Skeletal muscle tissue (tissue), 4 donors: ENCODE measurements around the gene CLEC18B. TPM values are rescaled to one million over a fixed set of nuclear protein-coding genes. Genes with fewer than 3 reads are reported as not detected.

Experiments used
- H3K27ac ChIP-seq: one replicate; pipeline ENCODE4 v1.7.0; 2013; ENCODE audit warnings: mild to moderate bottlenecking, low read depth, low read length, inconsistent platforms
- H3K27me3 ChIP-seq, 3 donors: one replicate each; pipeline ENCODE4 v1.7.0; 2013; ENCODE audit warnings: low read length in 3 of 3; ENCODE audit not compliant: control insufficient read depth in 3 of 3, insufficient read depth in 3 of 3
- H3K36me3 ChIP-seq, 3 donors: one replicate each; pipeline ENCODE4 v1.7.0; 2013; ENCODE audit warnings: low read length in 3 of 3; ENCODE audit not compliant: control insufficient read depth in 3 of 3, insufficient read depth in 3 of 3
- H3K4me1 ChIP-seq, 3 donors: one replicate each; pipeline ENCODE4 v1.7.0; 2013; ENCODE audit warnings: low read length in 3 of 3, mild to moderate bottlenecking in 3 of 3; ENCODE audit not compliant: control insufficient read depth in 3 of 3, insufficient read depth in 3 of 3
- H3K4me3 ChIP-seq, 3 donors: one replicate each; pipeline ENCODE4 v1.7.0; 2013; ENCODE audit warnings: low read length in 3 of 3
- H3K9ac ChIP-seq, 3 donors: one replicate each; pipeline ENCODE4 v1.7.0; 2013; ENCODE audit warnings: low read length in 3 of 3, mild to moderate bottlenecking in 3 of 3, moderate library complexity in 2 of 3, low read depth in 1 of 3
- H3K9me3 ChIP-seq, 3 donors: one replicate each; pipeline ENCODE4 v1.7.0; 2013; ENCODE audit warnings: low read length in 3 of 3; ENCODE audit not compliant: control insufficient read depth in 3 of 3
- total RNA-seq: library from RNA; depleted of rRNA; stranded (reverse); fragments of >200 nt; gene quantifications from one replicate; pipeline ENCODE4 v1.2.3, GENCODE V29; 2014
- donor health status: Osteomylitis.

The CLEC18B gene
- total RNA-seq, 1 donor from 2014 or later = 2.1 TPM

GRCh38 chr16:74460542-74460941, 39.3 kb upstream of the CLEC18B start:
- Histone ChIP-seq H3K4me1 (no peaks in the 10 kb centered on the region), H3K36me3 (peaks cover 44 to 84% (median 68%) of the 10 kb centered on the region in 3 donors), H3K27me3 (no peaks in the 10 kb centered on the region), H3K9me3 (no peaks in the 10 kb centered on the region), H3K4me3 (no peak overlapping the region), H3K27ac (no peak overlapping the region), H3K9ac (no peak overlapping the region)

- Histone ChIP-seq H3K27ac (no peak overlapping the region), H3K4me3 (no peak overlapping the region), H3K27me3 (no peaks in the 10 kb centered on the region), H3K4me1 (no peaks in the 10 kb centered on the region), H3K36me3 (peaks cover 53 to 77% (median 61%) of the 10 kb centered on the region in 3 donors), H3K9me3 (no peaks in the 10 kb centered on the region), H3K9ac (no peak overlapping the region)
Observed at GRCh38 chr16:74456290-74456625, 35.0 kb upstream of the CLEC18B start.

DNA sequence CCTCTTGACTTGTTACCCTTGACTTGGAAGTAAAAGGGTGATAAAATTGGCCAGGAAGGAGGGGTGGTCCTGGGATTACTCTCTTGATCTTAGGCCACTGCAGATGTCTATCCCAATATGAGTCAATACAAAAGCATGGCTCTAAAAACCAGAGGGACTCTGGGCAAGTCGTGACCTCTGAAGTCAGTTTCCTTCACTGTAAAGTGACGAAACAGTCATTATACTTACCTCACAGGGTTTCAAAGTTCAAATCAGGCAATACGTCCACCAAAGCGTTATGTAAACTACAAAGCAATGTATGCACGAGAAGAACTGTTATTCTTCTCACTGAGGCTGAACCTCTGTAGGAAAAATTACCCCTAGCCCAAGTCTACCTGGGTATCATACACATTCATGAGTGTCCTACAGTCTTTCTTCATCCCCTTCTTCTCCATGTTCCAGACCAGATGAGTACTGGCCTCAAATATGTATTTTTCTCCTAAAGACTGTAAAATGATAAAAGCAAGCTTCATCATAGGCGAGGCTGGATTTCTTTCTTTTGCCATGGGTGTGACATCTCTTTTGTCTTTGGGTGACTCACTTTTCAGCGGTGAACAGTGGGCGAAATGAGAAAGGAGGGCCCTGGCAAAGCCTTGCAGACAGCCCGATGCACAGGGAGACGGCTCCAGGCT, 34.5 kb upstream of the CLEC18B start:
- no peak overlapping the region for H3K4me3 ChIP-seq
- no peaks in the 10 kb centered on the region for H3K4me1 ChIP-seq
- H3K27ac ChIP-seq = no peak overlapping the region
- no peak overlapping the region for H3K9ac ChIP-seq
- H3K36me3 ChIP-seq = peaks cover 56 to 80% (median 63%) of the 10 kb centered on the region in 3 donors
- H3K27me3 ChIP-seq = no peaks in the 10 kb centered on the region
- H3K9me3 ChIP-seq = no peaks in the 10 kb centered on the region

DNA sequence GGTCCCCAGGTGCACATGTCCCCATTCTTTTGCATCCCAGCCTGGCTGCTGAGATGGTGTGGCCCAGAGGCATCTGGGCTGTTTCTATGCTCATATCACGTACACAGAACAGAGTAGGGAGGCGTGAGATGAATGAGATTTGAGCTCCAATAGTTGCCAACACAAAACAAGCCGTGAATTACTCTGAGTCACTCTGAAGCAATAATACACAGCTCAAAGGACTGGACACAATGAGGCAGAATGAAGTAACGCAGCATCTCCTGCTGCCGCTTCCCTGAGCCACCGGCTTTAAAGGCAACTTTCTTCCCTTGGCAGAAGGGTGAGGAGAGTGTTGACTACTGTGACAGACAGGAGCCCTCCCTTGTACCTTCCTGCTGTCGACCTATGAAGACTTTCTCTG, 33.9 kb upstream of the CLEC18B start:
- Histone ChIP-seq H3K36me3 (peaks cover 52 to 77% (median 59%) of the 10 kb centered on the region in 3 donors), H3K27ac (no peak overlapping the region), H3K9ac (no peak overlapping the region)

DNA sequence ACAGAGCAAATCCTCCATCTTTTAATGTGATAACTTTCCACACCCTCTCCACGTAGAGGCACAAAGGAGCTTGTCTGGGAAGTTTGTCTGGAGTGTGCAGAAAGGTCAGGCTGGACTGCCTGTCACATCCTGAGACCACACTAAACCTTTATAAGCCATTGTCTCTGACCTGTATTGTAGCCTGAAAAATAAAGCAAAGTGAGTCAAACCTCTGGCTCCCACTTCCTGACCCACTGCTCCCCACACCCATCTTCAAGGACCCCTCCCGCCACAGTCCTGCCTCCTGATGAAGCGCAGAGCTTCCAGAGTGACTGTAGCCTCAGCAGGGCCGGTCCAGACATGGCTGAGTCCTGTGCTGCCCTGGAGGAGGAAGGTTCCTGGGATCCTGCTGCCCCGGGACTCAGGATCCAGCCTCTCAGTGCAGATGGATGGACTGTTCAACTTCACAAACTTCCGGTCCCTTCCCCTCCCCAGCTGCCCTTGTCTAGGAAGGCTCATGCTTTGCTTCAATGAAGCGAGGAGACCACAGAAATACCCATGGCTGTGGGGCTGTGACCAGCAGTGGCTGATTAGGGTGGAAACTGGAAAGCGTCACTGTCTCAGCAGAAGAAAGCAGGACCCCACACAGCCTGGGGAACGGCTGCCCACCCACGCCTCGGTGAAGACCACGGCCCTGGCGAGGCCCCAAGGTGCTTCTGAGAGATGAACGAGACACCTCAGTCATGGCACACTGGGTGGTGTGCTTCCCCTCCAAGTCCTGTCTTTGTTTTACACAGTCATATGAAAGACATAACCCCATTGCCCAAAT, 30.9 kb upstream of the CLEC18B start:
- Histone ChIP-seq H3K9ac (no peak overlapping the region), H3K9me3 (no peaks in the 10 kb centered on the region), H3K4me3 (no peak overlapping the region), H3K27me3 (no peaks in the 10 kb centered on the region), H3K27ac (no peak overlapping the region), H3K36me3 (peaks cover 49 to 59% (median 49%) of the 10 kb centered on the region in 3 donors), H3K4me1 (peaks cover 10 to 18% (median 12%) of the 10 kb centered on the region in 3 donors)

More for the DNA sequence above, 33.9 kb upstream of the CLEC18B start:
- Histone ChIP-seq H3K4me3 (no peak overlapping the region), H3K27me3 (no peaks in the 10 kb centered on the region), H3K4me1 (no peaks in the 10 kb centered on the region), H3K9me3 (no peaks in the 10 kb centered on the region)

- Histone ChIP-seq H3K9me3 (no peaks in the 10 kb centered on the region), H3K9ac (no peak overlapping the region), H3K27ac (no peak overlapping the region), H3K36me3 (peaks cover 45 to 54% (median 46%) of the 10 kb centered on the region in 3 donors), H3K27me3 (no peaks in the 10 kb centered on the region), H3K4me3 (no peak overlapping the region), H3K4me1 (peaks cover 10 to 18% (median 12%) of the 10 kb centered on the region in 3 donors)
Observed at GRCh38 chr16:74450967-74451760, 29.9 kb upstream of the CLEC18B start.

DNA sequence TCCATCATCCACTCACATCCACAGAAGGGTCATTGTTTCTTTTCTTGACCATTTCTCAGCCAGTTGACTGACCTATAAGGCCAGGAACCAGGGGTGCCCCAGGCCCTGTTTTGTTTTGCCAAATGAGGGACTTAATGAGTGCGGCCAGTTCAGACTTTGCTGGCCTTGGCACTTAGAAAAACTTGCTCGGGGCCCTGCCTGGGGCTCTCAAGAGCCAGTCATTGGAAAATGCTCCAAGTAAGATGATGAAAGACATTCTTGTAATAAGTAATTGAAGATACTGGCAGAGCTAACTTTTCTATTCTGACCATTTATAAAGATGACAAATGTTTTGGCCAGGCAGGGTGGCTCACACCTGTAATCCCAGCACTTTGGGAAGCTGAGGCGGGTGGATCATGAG, 29.0 kb upstream of the CLEC18B start:
- peaks cover 36 to 44% (median 37%) of the 10 kb centered on the region in 3 donors for H3K36me3 ChIP-seq
- H3K27me3 ChIP-seq = no peaks in the 10 kb centered on the region
- H3K9me3 ChIP-seq = no peaks in the 10 kb centered on the region
- peaks cover 10 to 18% (median 12%) of the 10 kb centered on the region in 3 donors for H3K4me1 ChIP-seq
- no peak overlapping the region for H3K9ac ChIP-seq
- H3K27ac ChIP-seq = peak overlapping the region; percentile 62
- no peak overlapping the region for H3K4me3 ChIP-seq

DNA sequence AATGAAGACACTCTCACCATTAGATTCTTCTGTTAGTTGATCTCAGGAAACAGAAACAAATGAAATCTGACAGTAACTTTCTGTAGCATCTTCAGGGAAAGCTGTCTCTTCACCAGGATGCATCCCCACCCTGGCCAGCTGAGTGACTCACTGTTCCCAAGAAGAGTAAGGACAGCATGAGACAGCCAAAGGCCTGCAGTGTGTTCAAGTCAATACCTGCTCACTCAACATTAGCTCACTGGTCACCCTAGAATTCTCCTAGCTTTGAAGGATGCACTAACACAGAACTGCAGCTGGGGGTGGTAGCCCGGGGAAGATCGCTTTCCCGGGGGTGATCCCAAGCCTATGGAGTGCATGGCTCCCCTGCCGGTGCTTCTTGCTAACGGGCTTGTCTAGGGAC, 28.2 kb upstream of the CLEC18B start:
- peaks cover 10 to 18% (median 12%) of the 10 kb centered on the region in 3 donors for H3K4me1 ChIP-seq
- peak overlapping the region in 1 of 3 donors; percentile 2 for H3K4me3 ChIP-seq
- peak overlapping the region; percentile 62 for H3K27ac ChIP-seq
- H3K9ac ChIP-seq = no peak overlapping the region
- peaks cover 31 to 39% (median 35%) of the 10 kb centered on the region in 3 donors for H3K36me3 ChIP-seq
- no peaks in the 10 kb centered on the region for H3K27me3 ChIP-seq
- no peaks in the 10 kb centered on the region for H3K9me3 ChIP-seq

DNA sequence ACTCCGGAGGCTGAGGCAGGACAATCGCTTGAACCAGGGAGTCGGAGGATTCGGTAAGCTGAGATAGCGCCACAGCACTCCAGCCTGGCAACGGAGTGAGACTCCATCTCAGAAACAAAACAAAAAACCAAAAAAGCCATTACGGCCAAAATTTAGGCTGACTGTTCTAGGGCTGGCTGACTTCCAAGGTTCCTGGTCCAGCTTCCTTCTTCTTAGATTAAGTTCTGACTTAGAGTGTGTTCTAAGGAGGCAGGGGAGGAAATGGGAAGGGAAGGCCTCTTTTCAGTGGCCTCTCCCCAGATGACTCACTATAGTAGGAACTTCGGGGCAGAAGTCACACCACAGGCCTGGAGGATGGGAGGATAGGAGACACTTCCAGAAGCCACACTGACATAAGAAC, 27.7 kb upstream of the CLEC18B start:
- Histone ChIP-seq H3K36me3 (peaks cover 31 to 39% (median 35%) of the 10 kb centered on the region in 3 donors), H3K9ac (no peak overlapping the region)

More for the DNA sequence above, 27.7 kb upstream of the CLEC18B start:
- Histone ChIP-seq H3K27me3 (no peaks in the 10 kb centered on the region), H3K27ac (peak overlapping the region; percentile 70), H3K4me3 (peak overlapping the region in 1 of 3 donors; percentile 14), H3K4me1 (peaks cover 10 to 18% (median 12%) of the 10 kb centered on the region in 3 donors), H3K9me3 (no peaks in the 10 kb centered on the region)
